IMR-90 (cell line): Measurements from ENCODE around the gene CDT1. TPM values are rescaled to one million over a fixed set of nuclear protein-coding genes. Genes with fewer than 3 reads are reported as not detected.

Experiments
- ATAC-seq: fragments of 200-7000 bp; cut with Tn5 transposase; 2 replicates; pipeline ENCODE4 v1.9.1; 2020; ENCODE audit warnings: low read depth, mild to moderate bottlenecking, moderate library complexity
- BruUV-seq: library from RNA; stranded (reverse); fragments of 400-500 nt; replicated peaks from 2 replicates; lab custom pipeline; 2021; lab: Mats Ljungman, UMichigan
- CTCF ChIA-PET: fragments of 300-600 bp; formaldehyde crosslinking; extraction: SDS; loops from one replicate; lab custom pipeline; 2021; ENCODE audit warnings: antibody characterized with exemption; lab: Yijun Ruan, JAX
- POLR2A ChIA-PET: fragments of 300-600 bp; sonication (Branson Sonifier 250); formaldehyde crosslinking; loops from one replicate; lab custom pipeline; 2022; ENCODE audit warnings: antibody characterized with exemption; ENCODE audit not compliant: unreplicated experiment; lab: Charles Lee
- DNase-seq: peaks from one replicate; pipeline ENCODE4 v3.0.0; 2013
- H2AFZ ChIP-seq: replicated peaks from 2 replicates; pipeline ENCODE3; 2013; ENCODE audit warnings: low read length, mild to moderate bottlenecking; ENCODE audit not compliant: poor library complexity
- H2AK5ac ChIP-seq: 2 replicates; pipeline ENCODE4 v1.6.1; 2013; ENCODE audit warnings: low read depth, low read length, inconsistent platforms
- H2AK9ac ChIP-seq: replicated peaks from 2 replicates; pipeline ENCODE3; 2013; ENCODE audit warnings: mild to moderate bottlenecking, low read depth, low read length, moderate library complexity; ENCODE audit not compliant: poor library complexity
- H2BK120ac ChIP-seq: 2 replicates; pipeline ENCODE4 v1.6.1; 2013; ENCODE audit warnings: low read depth, low read length, inconsistent platforms
- H2BK15ac ChIP-seq: 3 replicates; pipeline ENCODE4 v1.6.1; 2013; ENCODE audit warnings: low read depth, low read length, inconsistent platforms
- H2BK20ac ChIP-seq: 2 replicates; pipeline ENCODE4 v1.6.1; 2013; ENCODE audit warnings: low read depth, mild to moderate bottlenecking, inconsistent platforms, low read length, moderate library complexity
- H2BK5ac ChIP-seq: 2 replicates; pipeline ENCODE4 v1.6.1; 2013; ENCODE audit warnings: mild to moderate bottlenecking, low read depth, low read length, inconsistent platforms; ENCODE audit not compliant: poor library complexity, severe bottlenecking
- H3K14ac ChIP-seq: replicated peaks from 2 replicates; pipeline ENCODE4 v1.6.1; 2013; ENCODE audit warnings: low read depth, low read length, inconsistent platforms
- H3K18ac ChIP-seq: 2 replicates; pipeline ENCODE4 v1.6.1; 2013; ENCODE audit warnings: low read depth, low read length, control low read depth
- H3K23ac ChIP-seq: 2 replicates; pipeline ENCODE4 v1.6.1; 2013; ENCODE audit warnings: low read depth, low read length, inconsistent platforms
- H3K27ac ChIP-seq: 2 replicates; pipeline ENCODE4 v1.5.1; 2013; ENCODE audit warnings: mild to moderate bottlenecking, control low read depth, low read length; ENCODE audit not compliant: insufficient read depth
- H3K27me3 ChIP-seq: 2 replicates; pipeline ENCODE4 v1.6.1; 2013; ENCODE audit warnings: low read length; ENCODE audit not compliant: control insufficient read depth, insufficient read depth
- H3K36me3 ChIP-seq: 2 replicates; pipeline ENCODE4 v1.6.1; 2013; ENCODE audit warnings: low read length, mixed read lengths; ENCODE audit not compliant: control insufficient read depth, insufficient read depth
- H3K4ac ChIP-seq: 2 replicates; pipeline ENCODE4 v1.6.1; 2013; ENCODE audit warnings: low read depth, low read length, inconsistent platforms
- H3K4me1 ChIP-seq: 2 replicates; pipeline ENCODE4 v1.6.1; 2013; ENCODE audit warnings: low read length, mixed read lengths; ENCODE audit not compliant: control insufficient read depth, insufficient read depth
- H3K4me2 ChIP-seq: 2 replicates; pipeline ENCODE4 v1.6.1; 2013; ENCODE audit warnings: low read depth, mild to moderate bottlenecking, control low read depth, low read length, moderate library complexity
- H3K4me3 ChIP-seq: 2 replicates; pipeline ENCODE4 v1.5.1; 2013; ENCODE audit warnings: low read depth, mild to moderate bottlenecking, control low read depth, low read length, moderate library complexity; ENCODE audit not compliant: insufficient read depth
- H3K56ac ChIP-seq: 2 replicates; pipeline ENCODE4 v1.6.1; 2013; ENCODE audit warnings: low read length, inconsistent platforms; ENCODE audit not compliant: insufficient read depth; ENCODE audit errors: extremely low read depth
- H3K79me1 ChIP-seq, 2 experiments: 2 replicates each; pipeline ENCODE4 v1.6.1; 2013; ENCODE audit warnings: low read length in 2 of 2, inconsistent platforms in 1 of 2, low read depth in 1 of 2
- H3K9ac ChIP-seq: 2 replicates; pipeline ENCODE4 v1.6.1; 2013; ENCODE audit warnings: low read depth, low read length, control low read depth
- H3K9me1 ChIP-seq: 2 replicates; pipeline ENCODE4 v1.6.1; 2013; ENCODE audit warnings: low read length, inconsistent platforms; ENCODE audit not compliant: insufficient read depth
- H3K9me3 ChIP-seq: 2 replicates; pipeline ENCODE4 v1.6.1; 2013; ENCODE audit warnings: low read length; ENCODE audit not compliant: control insufficient read depth, insufficient read depth
- H4K20me1 ChIP-seq: 2 replicates; pipeline ENCODE4 v1.6.1; 2013; ENCODE audit warnings: low read length, inconsistent platforms; ENCODE audit not compliant: insufficient read depth
- H4K5ac ChIP-seq: 2 replicates; pipeline ENCODE4 v1.6.1; 2013; ENCODE audit warnings: mild to moderate bottlenecking, low read depth, low read length, control low read depth
- H4K8ac ChIP-seq, 2 experiments: 2 replicates each; pipeline ENCODE4 v1.6.1; 2013; ENCODE audit warnings: low read depth in 2 of 2, low read length in 2 of 2, control low read depth in 1 of 2, inconsistent platforms in 1 of 2
- H4K91ac ChIP-seq: 2 replicates; pipeline ENCODE4 v1.6.1; 2013; ENCODE audit warnings: low read depth, low read length, inconsistent platforms; ENCODE audit not compliant: insufficient read depth
- BHLHE40 ChIP-seq: fragments of 150-350 bp; IDR thresholded peaks from 2 replicates; pipeline ENCODE4 v1.6.1; 2016; ENCODE audit warnings: mild to moderate bottlenecking, low read depth, low read length
- CEBPB ChIP-seq: IDR thresholded peaks from 2 replicates; pipeline ENCODE4 v1.6.1; 2012; ENCODE audit warnings: low read depth, low read length, improper control_type of control experiment
- CTCF ChIP-seq: conservative IDR thresholded peaks from 2 replicates; pipeline ENCODE4 v1.5.1; 2012; ENCODE audit warnings: mild to moderate bottlenecking, low read depth, low read length, improper control_type of control experiment
- FOS ChIP-seq: fragments of 150-350 bp; IDR thresholded peaks from 2 replicates; pipeline ENCODE4 v1.6.1; 2016; ENCODE audit warnings: low read depth, low read length
- MXI1 ChIP-seq: IDR thresholded peaks from 2 replicates; pipeline ENCODE4 v1.6.1; 2012; ENCODE audit warnings: low read depth, mild to moderate bottlenecking, low read length, moderate library complexity, borderline replicate concordance
- NFE2L2 ChIP-seq: fragments of 150-350 bp; IDR thresholded peaks from 2 replicates; pipeline ENCODE4 v1.6.1; 2016; ENCODE audit warnings: low read depth, mild to moderate bottlenecking, low read length
- POLR2A ChIP-seq: IDR thresholded peaks from 2 replicates; pipeline ENCODE4 v1.6.1; 2012; ENCODE audit warnings: mild to moderate bottlenecking, low read depth, low read length
- RAD21 ChIP-seq: IDR thresholded peaks from 2 replicates; pipeline ENCODE4 v1.6.1; 2012; ENCODE audit warnings: low read length, improper control_type of control experiment
- RFX5 ChIP-seq: IDR thresholded peaks from 2 replicates; pipeline ENCODE4 v1.8.0; 2012; ENCODE audit warnings: low read depth, mild to moderate bottlenecking, low read length, moderate library complexity
- SMC3 ChIP-seq: fragments of 150-350 bp; IDR thresholded peaks from 2 replicates; pipeline ENCODE4 v1.6.1; 2016; ENCODE audit warnings: low read depth, mild to moderate bottlenecking, antibody characterized with exemption, low read length, moderate library complexity
- USF2 ChIP-seq: fragments of 150-350 bp; IDR thresholded peaks from 2 replicates; pipeline ENCODE4 v1.6.1; 2017; ENCODE audit warnings: mild to moderate bottlenecking, antibody characterized with exemption, low read length, low read depth
- WGBS, 2 experiments: methylation state at CpG; one replicate each; pipeline versions ENCODE4 v1.1.5 to v1.1.7; 2013; ENCODE audit warnings: missing lambda C conversion rate in 2 of 2; ENCODE audit not compliant: insufficient read length in 1 of 2; ENCODE audit errors: extremely low coverage in 2 of 2; 5-methylcytosine and 5-hydroxymethylcytosine counted together
- dilution Hi-C: fragments of 300-500 bp; cut with HindIII; formaldehyde crosslinking; loops from one replicate; pipeline ENCODE4 v1.14.3; 2018; ENCODE audit warnings: low sequenced_read_pairs; ENCODE audit not compliant: unreplicated experiment
- in situ Hi-C: fragments of 300-500 bp; cut with MboI; formaldehyde crosslinking; loops from 3 replicates; pipeline ENCODE4 v1.14.3; 2019; ENCODE audit warnings: low sequenced_read_pairs, inconsistent platforms, mixed read lengths
- intact Hi-C: fragments of 100-400 bp; cut with micrococcal nuclease; formaldehyde crosslinking; loops from 2 replicates; pipeline ENCODE4 v1.10.0; 2022
- polyA plus RNA-seq, 3 experiments: library from polyadenylated mRNA; depleted of rRNA; stranded (reverse); fragments of >200 nt; gene quantifications; 2 replicates each; pipeline ENCODE4 v1.2.3, GENCODE V29; 2012; ENCODE audit warnings: low replicate concordance in 1 of 3
- total RNA-seq: library from RNA; depleted of rRNA; stranded (reverse); fragments of >200 nt; gene quantifications from 2 replicates; pipeline ENCODE4 v1.2.3, GENCODE V29; 2012
- TF ChIP-seq, protein P1 (sequence below): fragments of 150-350 bp; IDR thresholded peaks from 2 replicates; pipeline ENCODE4 v1.6.1; 2016; ENCODE audit warnings: low read depth, mild to moderate bottlenecking, low read length, moderate library complexity, borderline replicate concordance

Gene CDT1
- total and polyA plus RNA-seq, 2 of the 4 experiments (the other 2 are of a cell fraction) = 3.2 to 11.8 TPM

GRCh38 chr16:88772871-88773811 lies 30.4 kb upstream of the CDT1 start:
- BruUV-seq = no TSS peak
- Histone ChIP-seq H3K27ac (peak overlapping the region; percentile 81), H3K9me1 (peaks cover 27% of the 10 kb centered on the region), H4K8ac (peak overlapping the region in 1 of 2 experiments; percentile 54; a peak in 2 of 4 replicates), H3K18ac (no peak overlapping the region; the same call in 1 of the 2 replicates), H3K14ac (peak overlapping the region; percentile 27), H3K4me2 (peak overlapping the region; percentile 69), H3K9me3 (no peaks in the 10 kb centered on the region), H2BK5ac (peak overlapping the region; percentile 90), H3K36me3 (peaks cover 3% of the 10 kb centered on the region; the same call in 1 of the 2 replicates), H2AFZ (peak overlapping the region; percentile 77), H3K79me1 (peaks cover 15 to 76% of the 10 kb centered on the region in 2 experiments), H2AK9ac (peak overlapping the region; percentile 98), H2BK20ac (0 out of 2 replicates have a peak overlapping the region, but pooled peaks have one; percentile 88), H4K5ac (0 out of 2 replicates have a peak overlapping the region, but pooled peaks have one; percentile 9), H3K56ac (no peak overlapping the region), H3K4ac (peak overlapping the region; percentile 84), H3K9ac (peak overlapping the region; percentile 48; the same call in 1 of the 2 replicates), H3K27me3 (no peaks in the 10 kb centered on the region), H3K23ac (peak overlapping the region; percentile 64; the same call in 1 of the 2 replicates), H2BK120ac (peak overlapping the region; percentile 85), H4K91ac (peak overlapping the region; percentile 70), H2BK15ac (peak overlapping the region; percentile 18; the same call in 1 of the 3 replicates), H3K4me1 (peaks cover 57% of the 10 kb centered on the region), H2AK5ac (peak overlapping the region; percentile 88), H3K4me3 (peak overlapping the region; percentile 20; the same call in 1 of the 2 replicates), H4K20me1 (peaks cover 93% of the 10 kb centered on the region)
- ATAC-seq = peak; percentile 59
- ChIA-PET CTCF (interaction anchor here (0.7 to 1.5 kb wide), 4 partner anchors 9 to 36 kb away, joined by 3 read pairs; no protein-coding TSS in a partner anchor), POLR2A (interaction anchor here (0.9 to 1.0 kb wide), 3 partner anchors 9 to 14 kb away, joined by 3 read pairs; no protein-coding TSS in a partner anchor)
- dilution Hi-C loops = no loop called here
- intact Hi-C loops = no loop called here
- in situ Hi-C loops = no loop called here
- DNase-seq = peak; percentile 95
- WGBS, 2 experiments = 3% methylated on average over 6 of the region's 29 CpGs; no CpG with 5 or more reads in 1 of the 2 experiments
- TF ChIP-seq POLR2A (peak; percentile 51), CTCF (no peak), USF2 (peak; percentile 95), CEBPB (no peak), SMC3 (peak; percentile 14; the same call in 1 of the 2 replicates), MXI1 (peak; percentile 99), RAD21 (peak; percentile 25; the same call in 1 of the 2 replicates), RFX5 (no peak; the same call in 1 of the 2 replicates), FOS (peak; percentile 23), BHLHE40 (peak; percentile 97), NFE2L2 (no peak)
- TF ChIP-seq, protein P1, sequence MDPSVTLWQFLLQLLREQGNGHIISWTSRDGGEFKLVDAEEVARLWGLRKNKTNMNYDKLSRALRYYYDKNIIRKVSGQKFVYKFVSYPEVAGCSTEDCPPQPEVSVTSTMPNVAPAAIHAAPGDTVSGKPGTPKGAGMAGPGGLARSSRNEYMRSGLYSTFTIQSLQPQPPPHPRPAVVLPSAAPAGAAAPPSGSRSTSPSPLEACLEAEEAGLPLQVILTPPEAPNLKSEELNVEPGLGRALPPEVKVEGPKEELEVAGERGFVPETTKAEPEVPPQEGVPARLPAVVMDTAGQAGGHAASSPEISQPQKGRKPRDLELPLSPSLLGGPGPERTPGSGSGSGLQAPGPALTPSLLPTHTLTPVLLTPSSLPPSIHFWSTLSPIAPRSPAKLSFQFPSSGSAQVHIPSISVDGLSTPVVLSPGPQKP = no peak
